Right lobe of liver (tissue), 6 donors: Measurements from ENCODE around the gene HBG2. TPM values are rescaled to one million over a fixed set of nuclear protein-coding genes. Genes with fewer than 3 reads are reported as not detected.

Experiments
- ATAC-seq, 4 donors: fragments of 200-7000 bp; cut with Tn5 transposase; one replicate each; pipeline ENCODE4 v1.9.1; 2020; ENCODE audit warnings: mild to moderate bottlenecking in 4 of 4, moderate library complexity in 4 of 4
- DNase-seq, 3 donors: peaks; one replicate each; pipeline ENCODE4 v3.0.0-alpha.2; 2020
- H3K27ac ChIP-seq, 3 donors: fragments of 200-600 bp; one replicate each; pipeline ENCODE4 v1.8.0; 2022
- H3K27me3 ChIP-seq, 2 donors: fragments of 200-600 bp; one replicate each; pipeline ENCODE4 v1.8.0; 2022
- H3K36me3 ChIP-seq, 4 donors: fragments of 200-600 bp; sonication (generic) in 1 of 4; one replicate each; pipeline versions ENCODE4 v1.5.1 to v1.8.0; 2017 to 2022; ENCODE audit warnings: control low read depth in 1 of 4
- H3K4me1 ChIP-seq, 4 donors: fragments of 200-600 bp; sonication (generic) in 1 of 4; one replicate each; pipeline versions ENCODE4 v1.5.1 to v1.8.0; 2017 to 2022; ENCODE audit warnings: control low read depth in 1 of 4
- H3K4me3 ChIP-seq, 3 donors: fragments of 200-600 bp; one replicate each; pipeline ENCODE4 v1.8.0; 2022
- H3K9me3 ChIP-seq, 4 donors: fragments of 200-600 bp; sonication (generic) in 1 of 4; one replicate each; pipeline versions ENCODE4 v1.5.1 to v1.8.0; 2017 to 2022; ENCODE audit warnings: control low read depth in 1 of 4
- CTCF ChIP-seq, 4 donors: fragments of 200-600 bp in 3 of 4; fragments of 450-650 bp in 1 of 4; IDR thresholded peaks; one replicate each; pipeline versions ENCODE4 v1.5.1 to v1.8.0; 2016 to 2022; ENCODE audit warnings: antibody characterized with exemption in 4 of 4, mild to moderate bottlenecking in 2 of 4
- POLR2A ChIP-seq: fragments of 450-650 bp; IDR thresholded peaks from one replicate; pipeline ENCODE4 v1.6.1; 2017; ENCODE audit warnings: antibody characterized with exemption, mild to moderate bottlenecking
- WGBS: methylation state at CpG from one replicate; pipeline ENCODE4 v1.1.6; 2018; ENCODE audit warnings: low coverage, low lambda C conversion rate; ENCODE audit not compliant: insufficient coverage; ENCODE audit errors: missing lambda C conversion rate; 5-methylcytosine and 5-hydroxymethylcytosine counted together
- intact Hi-C, 2 donors: fragments of 100-400 bp; cut with DNase I; formaldehyde crosslinking; loops; one replicate each; pipeline versions ENCODE4 v1.11.2 to v1.14.1; 2022
- total RNA-seq, 6 experiments: library from RNA; depleted of rRNA in 2 of 6; stranded (reverse); fragments of >200 nt in 2 of 6; fragmentation: NEBNext Ultra II Directional in 3 of 6; extraction: Animal tissue kit (Norgen Biotek cat#: 25700) in 3 of 6; gene quantifications; one replicate each; pipeline versions ENCODE4 v1.1.0 to v1.2.4, GENCODE V29; 2016 to 2023
- donor health status: DM: no; HTN: yes; CAD: no.
- donor health status: DM: no; HTN: no; CAD: no.
- donor health status: DM: no; HTN: no; CAD: no.
- donor health status: DM: no; HTN: yes; CAD: no.
- donor health status: DM: no; HTN: yes; CAD: no.

HBG2 gene
- total RNA-seq, 6 experiments from 2014 or later: not detected

- WGBS: 54% methylated on average over 6 of the region's 6 CpGs
- no peak for DNase-seq
- no peak for TF ChIP-seq POLR2A
- TF ChIP-seq CTCF (IDR thresholded peaks at IDR 0.05): no peak
Measured at GRCh38 chr11:5223146-5223545, 31.4 kb downstream of the HBG2 start.

GRCh38 chr11:5210376-5210885 is 44.1 kb downstream of the HBG2 start:
- intact Hi-C loops: no loop called here
- DNase-seq (no peak), ATAC-seq (no peak)
- Histone ChIP-seq H3K27me3 (no peaks in the 10 kb centered on the region), H3K36me3 (no peaks in the 10 kb centered on the region), H3K27ac (no peak overlapping the region), H3K4me1 (no peaks in the 10 kb centered on the region), H3K4me3 (no peak overlapping the region), H3K9me3 (no peaks in the 10 kb centered on the region)
- TF ChIP-seq POLR2A (no peak), CTCF (IDR thresholded peaks at IDR 0.05) (no peak)
- 31% methylated on average over 7 of the region's 7 CpGs for WGBS

More at GRCh38 chr11:5223146-5223545, 31.4 kb downstream of the HBG2 start:
- H3K36me3 ChIP-seq: no peaks in the 10 kb centered on the region
- no peaks in the 10 kb centered on the region for H3K9me3 ChIP-seq
- no peaks in the 10 kb centered on the region for H3K4me1 ChIP-seq
- no peak overlapping the region for H3K27ac ChIP-seq
- ATAC-seq: no peak
- intact Hi-C loops: no loop called here
- H3K27me3 ChIP-seq: no peaks in the 10 kb centered on the region
- no peak overlapping the region for H3K4me3 ChIP-seq

GRCh38 chr11:5204787-5205186 is 49.8 kb downstream of the HBG2 start:
- intact Hi-C loops: no loop called here
- H3K4me3 ChIP-seq: no peak overlapping the region
- 0% methylated on average over 1 of the region's 1 CpG for WGBS
- no peak for DNase-seq
- no peaks in the 10 kb centered on the region for H3K4me1 ChIP-seq
- no peaks in the 10 kb centered on the region for H3K9me3 ChIP-seq
- H3K36me3 ChIP-seq: no peaks in the 10 kb centered on the region
- H3K27me3 ChIP-seq: no peaks in the 10 kb centered on the region
- peak; percentile 50 to 73 (median 68) for ATAC-seq
- TF ChIP-seq CTCF (IDR thresholded peaks at IDR 0.05): peak; percentile 32 to 42 (median 40)
- no peak for TF ChIP-seq POLR2A
- no peak overlapping the region for H3K27ac ChIP-seq

GRCh38 chr11:5203366-5203765 is 51.2 kb downstream of the HBG2 start:
- no peak overlapping the region for H3K4me3 ChIP-seq
- ATAC-seq (no peak), DNase-seq (no peak)
- intact Hi-C loops: no loop called here
- no peaks in the 10 kb centered on the region for H3K27me3 ChIP-seq
- no peaks in the 10 kb centered on the region for H3K36me3 ChIP-seq
- WGBS: 61% methylated on average over 2 of the region's 2 CpGs
- no peaks in the 10 kb centered on the region for H3K9me3 ChIP-seq
- H3K27ac ChIP-seq: no peak overlapping the region
- H3K4me1 ChIP-seq: no peaks in the 10 kb centered on the region
- TF ChIP-seq CTCF (IDR thresholded peaks at IDR 0.05) (no peak), POLR2A (no peak)

Other genes with a start within 250 kb of the HBG2 start
- gene OR52J3, start 208.3 kb downstream of the HBG2 start, total RNA-seq: not detected
- not detected for gene OR52E2, start 195.2 kb downstream of the HBG2 start, total RNA-seq
- not detected for gene OR52E1, start 185.2 kb downstream of the HBG2 start, total RNA-seq
- gene OR52A5, start 116.4 kb downstream of the HBG2 start, total RNA-seq: not detected
- gene OR52A1, start 100.0 kb downstream of the HBG2 start, total RNA-seq: under 1 TPM in 1 of 6 experiments, not detected in 5; 0.04 TPM
- not detected for gene OR51V1, start 54.1 kb downstream of the HBG2 start, total RNA-seq
- gene HBB, start 27.7 kb downstream of the HBG2 start, total RNA-seq: 1,000 to 10,000 TPM in 1 of 6 experiments, 100 to 1,000 TPM in 2, 10 to 100 TPM in 3; 25.1 to 1,416 (median 146) TPM
- gene HBD, start 20.3 kb downstream of the HBG2 start, total RNA-seq: 10 to 100 TPM in 1 of 6 experiments, 1 to 10 TPM in 2, not detected in 3; 4.1 to 29.5 (median 9.7) TPM
- gene HBG1, start 4.9 kb downstream of the HBG2 start, total RNA-seq: not detected
- not detected for gene HBE1, start 15.2 kb upstream of the HBG2 start, total RNA-seq
- not detected for gene OR51B4, start 47.2 kb upstream of the HBG2 start, total RNA-seq
- not detected for gene OR51B2, start 69.5 kb upstream of the HBG2 start, total RNA-seq
- under 1 TPM in 3 of 6 experiments, not detected in 3; 0.17 to 0.42 (median 0.28) TPM for gene OR51B5, start 88.7 kb upstream of the HBG2 start, total RNA-seq
- gene OR51B6, start 96.7 kb upstream of the HBG2 start, total RNA-seq: not detected
- not detected for gene OR51M1, start 129.0 kb upstream of the HBG2 start, total RNA-seq
- gene OR51Q1, start 167.3 kb upstream of the HBG2 start, total RNA-seq: not detected
- gene OR51I1, start 186.7 kb upstream of the HBG2 start, total RNA-seq: not detected
- not detected for gene OR51I2, start 194.5 kb upstream of the HBG2 start, total RNA-seq
- not detected for gene OR52D1, start 233.9 kb upstream of the HBG2 start, total RNA-seq